DND-41 (cell line): ENCODE data around the gene C15orf62.
A peak's percentile ranks its signal among the peaks of the same experiment; 100 is the strongest.

Experiments used
- ATAC-seq: fragments of 200-7000 bp; cut with Tn5 transposase; 3 replicates; pipeline ENCODE4 v1.9.1; 2021; ENCODE audit warnings: low read depth; ENCODE audit not compliant: insufficient read depth
- DNase-seq: peaks from one replicate; pipeline ENCODE4 v3.0.0-alpha.2; 2020
- H2AFZ ChIP-seq: 2 replicates; pipeline ENCODE4 v1.6.0; 2012; ENCODE audit warnings: low read depth, low read length
- H3K27ac ChIP-seq: 2 replicates; pipeline ENCODE4 v1.5.1; 2012; ENCODE audit warnings: low read length, inconsistent platforms
- H3K27me3 ChIP-seq: fragments of 200-600 bp; sonication (generic); 2 replicates; pipeline ENCODE4 v1.6.0; 2012; ENCODE audit warnings: low read length, mild to moderate bottlenecking, inconsistent platforms; ENCODE audit not compliant: insufficient read depth, poor library complexity
- H3K36me3 ChIP-seq: 2 replicates; pipeline ENCODE4 v1.5.1; 2012; ENCODE audit warnings: low read length, inconsistent platforms; ENCODE audit not compliant: insufficient read depth
- H3K4me1 ChIP-seq: 2 replicates; pipeline ENCODE4 v1.5.1; 2012; ENCODE audit warnings: mild to moderate bottlenecking, low read length; ENCODE audit not compliant: insufficient read depth
- H3K4me2 ChIP-seq: 2 replicates; pipeline ENCODE4 v1.6.0; 2012; ENCODE audit warnings: mild to moderate bottlenecking, moderate library complexity, low read length, inconsistent platforms; ENCODE audit not compliant: insufficient read depth
- H3K4me3 ChIP-seq, 2 experiments: fragments of 200-600 bp in 1 of 2; shearing (Covaris generic) in 1 of 2; 2 replicates each; pipeline ENCODE4 v1.5.1; 2012 to 2016; ENCODE audit warnings: inconsistent platforms in 2 of 2, low read length in 2 of 2, mild to moderate bottlenecking in 2 of 2, low read depth in 1 of 2, moderate library complexity in 1 of 2
- H3K79me2 ChIP-seq: 2 replicates; pipeline ENCODE4 v1.6.0; 2012; ENCODE audit warnings: low read length, inconsistent platforms; ENCODE audit not compliant: insufficient read depth
- H3K9ac ChIP-seq: 2 replicates; pipeline ENCODE4 v1.6.0; 2012; ENCODE audit warnings: low read depth, mild to moderate bottlenecking, inconsistent platforms, low read length, moderate library complexity
- H3K9me3 ChIP-seq: 2 replicates; pipeline ENCODE4 v1.5.1; 2012; ENCODE audit warnings: low read length, moderate library complexity, mild to moderate bottlenecking, inconsistent platforms; ENCODE audit not compliant: insufficient read depth, severe bottlenecking
- H4K20me1 ChIP-seq: 2 replicates; pipeline ENCODE4 v1.6.0; 2012; ENCODE audit warnings: low read length; ENCODE audit not compliant: insufficient read depth
- CTCF ChIP-seq: IDR thresholded peaks from 2 replicates; pipeline ENCODE4 v1.5.1; 2012; ENCODE audit warnings: borderline replicate concordance, low read length, moderate library complexity, mild to moderate bottlenecking; ENCODE audit not compliant: poor library complexity, severe bottlenecking; ENCODE audit errors: extremely low read depth
- EZH2 ChIP-seq: IDR thresholded peaks from 3 replicates; pipeline ENCODE4 v1.6.1; 2012; ENCODE audit warnings: borderline replicate concordance, low read depth, mild to moderate bottlenecking, moderate library complexity, low read length, inconsistent platforms; ENCODE audit not compliant: severe bottlenecking

C15orf62 gene

GRCh38 chr15:40785164-40785563 lies 15.4 kb downstream of the C15orf62 start:
- H3K79me2 ChIP-seq: peaks cover 29% of the 10 kb centered on the region
- ATAC-seq (no peak), DNase-seq (no peak)
- H3K9me3 ChIP-seq: no peaks in the 10 kb centered on the region
- H3K27ac ChIP-seq: no peak overlapping the region
- H3K27me3 ChIP-seq: no peaks in the 10 kb centered on the region
- H3K4me3 ChIP-seq: no peak overlapping the region
- TF ChIP-seq CTCF (no peak), EZH2 (no peak)
- no peak overlapping the region for H3K9ac ChIP-seq
- no peak overlapping the region for H2AFZ ChIP-seq
- peaks cover 2% of the 10 kb centered on the region; the same call in 1 of the 2 replicates for H3K36me3 ChIP-seq
- peaks cover 37% of the 10 kb centered on the region; the same call in 1 of the 2 replicates for H4K20me1 ChIP-seq
- H3K4me1 ChIP-seq: peaks cover 33% of the 10 kb centered on the region
- H3K4me2 ChIP-seq: no peak overlapping the region

GRCh38 chr15:40785814-40786213 lies 16.0 kb downstream of the C15orf62 start:
- H3K27me3 ChIP-seq: no peaks in the 10 kb centered on the region
- no peak overlapping the region for H2AFZ ChIP-seq
- H3K36me3 ChIP-seq: peaks cover 2% of the 10 kb centered on the region; the same call in 1 of the 2 replicates
- H3K9me3 ChIP-seq: no peaks in the 10 kb centered on the region
- no peak for TF ChIP-seq EZH2
- TF ChIP-seq CTCF: no peak
- H3K27ac ChIP-seq: no peak overlapping the region
- ATAC-seq (no peak), DNase-seq (no peak)
- peaks cover 33% of the 10 kb centered on the region for H3K4me1 ChIP-seq
- no peak overlapping the region for H3K9ac ChIP-seq
- peaks cover 32% of the 10 kb centered on the region for H3K79me2 ChIP-seq
- H4K20me1 ChIP-seq: peaks cover 37% of the 10 kb centered on the region; the same call in 1 of the 2 replicates
- no peak overlapping the region for H3K4me3 ChIP-seq
- no peak overlapping the region for H3K4me2 ChIP-seq

GRCh38 chr15:40787344-40787841 lies 17.6 kb downstream of the C15orf62 start:
- no peak overlapping the region for H3K9ac ChIP-seq
- H3K79me2 ChIP-seq: peaks cover 36% of the 10 kb centered on the region

More at GRCh38 chr15:40787344-40787841, 17.6 kb downstream of the C15orf62 start:
- no peaks in the 10 kb centered on the region for H3K9me3 ChIP-seq
- peak overlapping the region; percentile 23; the same call in 1 of the 2 replicates for H3K4me2 ChIP-seq
- DNase-seq (peak; percentile 80), ATAC-seq (peak; percentile 85)
- H3K4me3 ChIP-seq: no peak overlapping the region
- TF ChIP-seq EZH2 (no peak), CTCF (no peak)
- H3K36me3 ChIP-seq: peaks cover 2% of the 10 kb centered on the region; the same call in 1 of the 2 replicates
- H3K27me3 ChIP-seq: no peaks in the 10 kb centered on the region
- H3K27ac ChIP-seq: peak overlapping the region; percentile 43
- no peak overlapping the region for H2AFZ ChIP-seq
- H3K4me1 ChIP-seq: peaks cover 33% of the 10 kb centered on the region
- H4K20me1 ChIP-seq: peaks cover 36% of the 10 kb centered on the region; the same call in 1 of the 2 replicates
